HG02840 (cell line): ENCODE results near the gene ZNF423.

Experiments
- ATAC-seq: cut with Tn5 transposase; IDR thresholded peaks from one replicate; pipeline ENCODE4 v1.9.1; 2021; ENCODE audit warnings: mild to moderate bottlenecking, moderate library complexity, moderate number of reproducible peaks; ENCODE audit not compliant: unreplicated experiment, low FRiP score

Gene ZNF423

GRCh38 chr16:49760815-49761214, 95.1 kb downstream of the ZNF423 start:
- no peak for ATAC-seq

GRCh38 chr16:49757559-49758069, 98.3 kb downstream of the ZNF423 start:
- ATAC-seq, result no peak

- ATAC-seq, result no peak
Observed at GRCh38 chr16:49756775-49757558, 98.9 kb downstream of the ZNF423 start.

DNA sequence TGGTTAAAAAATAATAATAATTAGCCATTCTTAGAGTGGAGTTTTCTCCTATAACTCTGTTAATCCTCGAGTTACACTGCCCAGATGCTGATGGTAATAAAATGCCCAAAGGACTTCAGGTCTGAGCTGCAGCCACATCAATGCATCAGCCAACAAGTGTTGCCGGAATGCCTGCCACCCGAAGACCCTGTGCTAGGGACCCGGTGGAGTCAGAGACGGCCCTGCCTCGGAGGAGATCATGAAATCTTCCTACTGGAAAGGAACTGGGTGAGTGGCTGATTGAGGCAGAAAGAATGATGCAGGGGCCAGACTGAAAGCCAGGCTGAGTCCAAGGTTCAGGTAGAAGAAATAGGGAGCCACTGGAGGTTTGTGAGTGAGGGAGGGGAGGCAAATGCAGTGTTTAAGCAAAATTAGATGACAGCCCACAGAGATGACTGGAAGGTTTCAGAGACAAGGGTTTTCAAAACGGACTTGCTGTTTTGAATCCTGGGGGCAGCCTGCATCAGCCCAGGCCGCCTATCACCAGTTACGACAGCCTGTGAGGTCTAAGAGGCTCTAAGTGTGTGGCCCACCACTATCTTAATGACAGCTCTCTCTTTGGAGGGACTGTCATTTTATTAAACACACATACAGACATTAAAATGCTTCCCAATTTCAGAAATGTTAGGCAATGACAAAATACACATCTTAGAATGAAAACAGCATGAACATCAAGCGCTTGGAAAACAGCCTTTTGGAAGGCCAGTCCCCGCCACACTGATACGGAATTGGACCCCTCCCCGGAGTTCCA, 100.0 kb downstream of the ZNF423 start:
- ATAC-seq, result no peak

DNA sequence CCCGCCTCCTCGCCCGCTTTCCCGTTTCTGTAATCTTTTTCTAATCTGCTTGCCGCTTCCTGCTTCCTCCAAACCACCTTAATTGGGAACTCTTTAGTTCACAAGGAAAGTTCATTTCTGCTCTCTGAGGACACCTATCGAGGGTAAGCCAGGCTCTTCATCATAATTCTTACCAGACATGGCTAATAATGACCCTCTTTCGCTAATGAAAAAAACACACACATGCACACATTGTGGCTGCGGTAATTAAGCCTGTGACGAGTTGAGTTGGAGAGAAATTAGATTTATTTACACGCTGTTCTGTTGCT, 100.6 kb downstream of the ZNF423 start:
- ATAC-seq, result no peak

GRCh38 chr16:49754495-49755312, 101.2 kb downstream of the ZNF423 start:
- no peak for ATAC-seq

GRCh38 chr16:49750341-49751000, 105.4 kb downstream of the ZNF423 start:
- no peak for ATAC-seq

DNA sequence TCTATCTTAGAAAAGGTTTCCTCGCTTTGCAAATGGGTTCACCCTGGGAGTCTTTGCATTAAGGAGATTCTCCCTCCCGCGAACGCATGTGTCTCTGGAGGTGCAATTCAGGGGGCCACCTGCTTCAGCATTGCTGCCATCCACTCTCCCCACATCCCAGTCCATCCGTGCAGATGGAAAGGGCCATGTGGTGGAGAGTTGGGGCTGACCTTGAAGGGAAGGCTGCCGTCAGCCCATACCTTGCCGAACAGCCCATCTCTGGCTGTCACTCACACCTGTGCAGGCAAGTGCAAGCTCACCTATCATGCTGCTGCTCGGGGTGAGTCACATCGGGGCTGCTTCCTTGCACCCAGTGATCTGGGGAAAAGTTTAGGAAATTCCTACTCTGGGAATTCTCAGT, 106.1 kb downstream of the ZNF423 start:
- ATAC-seq, result no peak

DNA sequence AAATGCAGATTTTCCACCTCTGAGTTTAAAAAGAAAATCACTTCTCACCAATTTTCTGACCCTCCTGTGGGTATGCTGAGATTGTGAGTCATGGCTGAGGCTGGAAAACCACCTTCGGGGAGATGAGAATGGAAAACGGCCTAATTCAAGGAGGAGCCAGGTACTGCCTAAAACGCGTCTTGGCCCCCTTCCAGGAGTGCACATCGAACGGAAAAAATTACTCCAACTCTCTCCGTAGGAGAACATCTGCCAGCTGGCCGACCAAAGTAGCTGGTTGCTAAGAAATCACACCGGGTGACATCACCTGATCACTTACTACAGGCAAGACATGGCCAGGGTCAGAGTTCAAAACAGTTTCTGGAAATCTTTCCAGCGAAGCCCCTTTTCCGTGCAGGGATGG, 107.6 kb downstream of the ZNF423 start:
- no peak for ATAC-seq

- no peak for ATAC-seq
Observed at GRCh38 chr16:49747654-49748053, 108.3 kb downstream of the ZNF423 start.

- ATAC-seq, result no peak
Observed at GRCh38 chr16:49746545-49746944, 109.4 kb downstream of the ZNF423 start.

- ATAC-seq, result no peak
Observed at GRCh38 chr16:49745311-49745747, 110.6 kb downstream of the ZNF423 start.

DNA sequence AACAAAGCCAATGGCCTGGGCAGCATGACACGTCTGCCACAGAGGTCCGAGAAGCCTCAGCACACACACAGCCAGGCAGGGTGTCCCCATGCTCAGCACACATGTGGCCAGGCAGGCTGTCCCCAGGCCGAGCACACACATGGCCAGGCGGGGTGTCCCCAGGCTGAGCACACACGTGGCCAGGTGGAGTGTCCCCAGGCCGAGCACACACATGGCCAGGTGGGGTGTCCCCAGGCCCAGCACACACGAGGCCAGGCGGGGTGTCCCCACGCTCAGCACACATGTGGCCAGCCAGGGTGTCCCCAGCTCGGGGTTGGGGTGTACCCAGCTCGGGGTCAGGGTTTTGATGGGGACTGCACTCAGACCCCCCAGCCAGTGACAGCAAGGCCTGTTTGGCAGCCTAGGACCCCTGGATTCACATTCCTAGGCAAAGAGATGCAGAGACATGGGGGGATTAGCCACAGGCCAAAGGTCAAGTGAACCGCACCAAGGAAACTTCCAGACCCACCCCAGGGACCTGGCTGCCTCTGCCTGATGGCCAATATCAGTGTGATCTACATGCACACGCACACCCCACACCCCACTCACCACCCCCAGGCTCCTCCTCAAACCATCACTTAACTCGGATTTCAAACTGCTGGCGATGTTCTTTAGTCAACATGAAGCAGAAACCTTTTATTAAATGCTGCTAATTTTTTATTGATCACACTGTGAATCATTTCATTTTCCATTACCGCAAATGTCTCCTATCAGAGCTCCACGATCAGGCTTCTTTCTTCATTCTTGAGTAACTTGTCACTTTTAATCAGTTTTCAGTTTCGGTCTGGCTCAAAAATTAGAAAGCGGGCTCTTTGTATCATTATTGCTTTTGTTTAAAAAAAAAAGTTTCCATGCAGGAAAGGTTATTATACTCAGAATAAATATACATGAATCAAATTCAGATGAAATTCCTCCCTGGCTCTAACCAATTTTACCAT, 111.4 kb downstream of the ZNF423 start:
- no peak for ATAC-seq

DNA sequence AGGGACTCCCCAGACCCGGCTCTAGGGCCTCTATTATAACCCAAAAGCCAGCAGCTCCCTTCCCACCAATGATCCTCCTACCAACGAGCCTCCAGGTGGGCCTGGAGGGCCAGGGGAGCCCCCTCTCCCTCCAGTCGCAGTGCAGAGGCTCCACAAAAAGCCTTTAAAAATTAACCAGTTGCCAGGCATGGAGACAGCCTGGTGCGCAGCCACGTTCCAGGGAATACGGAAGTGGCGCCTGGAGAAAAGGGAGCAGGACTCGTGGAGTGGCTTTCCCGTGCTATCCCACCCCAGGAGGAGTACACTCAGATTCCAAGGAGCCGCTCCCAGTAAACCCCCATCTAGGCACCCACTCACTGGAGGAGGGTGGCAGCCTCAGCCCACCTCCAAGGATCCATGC, 112.3 kb downstream of the ZNF423 start:
- ATAC-seq, result no peak

DNA sequence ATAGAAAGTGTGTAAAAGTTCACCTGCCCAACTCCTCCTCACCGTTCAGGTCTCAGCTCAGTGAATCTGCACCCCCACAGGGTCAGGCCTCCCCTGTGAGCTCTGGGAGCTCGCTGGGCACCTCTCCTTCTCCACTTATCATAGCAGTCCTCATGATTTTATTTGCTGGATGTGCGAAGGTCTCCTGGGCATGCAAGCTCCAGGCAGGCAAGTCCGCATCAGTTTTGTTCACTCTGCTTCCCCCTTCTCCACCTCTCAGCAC, 112.8 kb downstream of the ZNF423 start:
- no peak for ATAC-seq

DNA sequence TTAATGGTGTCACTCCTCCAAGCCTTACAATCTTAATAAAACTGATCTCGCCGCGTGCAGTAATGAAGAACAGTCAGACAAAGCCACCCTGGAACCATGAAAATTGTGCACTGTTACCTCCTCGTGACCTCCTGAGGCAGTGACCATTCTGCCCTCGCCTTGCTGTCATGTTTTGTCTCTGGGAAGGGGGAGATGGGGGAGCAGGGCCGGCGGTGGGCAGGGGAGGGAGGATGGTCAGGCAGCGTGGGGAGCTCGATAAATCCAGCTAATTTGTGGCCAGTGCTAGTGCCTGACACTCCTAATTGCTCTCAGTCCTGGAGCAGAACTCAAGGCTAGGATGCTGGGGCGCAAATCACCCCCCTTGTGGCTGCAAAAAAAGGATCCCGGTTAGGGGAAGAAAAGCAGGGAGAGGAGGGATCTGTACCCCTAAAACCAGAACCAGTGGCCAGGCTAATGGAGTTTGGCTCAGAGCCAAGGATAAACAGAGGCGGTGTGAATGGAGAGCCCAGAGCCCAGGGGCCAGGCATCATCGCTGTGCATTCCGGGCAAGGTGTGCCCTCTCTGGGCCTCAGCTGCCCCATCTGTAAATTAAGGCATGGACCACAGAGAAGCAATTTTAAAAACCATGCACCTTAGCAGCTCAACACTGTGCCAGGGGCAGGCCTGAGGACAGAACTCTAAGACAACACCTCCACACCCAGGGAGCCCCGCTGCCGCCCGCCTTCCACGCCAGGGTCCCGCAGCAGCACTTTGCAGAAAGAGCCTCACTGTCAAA, 113.3 kb downstream of the ZNF423 start:
- no peak for ATAC-seq

DNA sequence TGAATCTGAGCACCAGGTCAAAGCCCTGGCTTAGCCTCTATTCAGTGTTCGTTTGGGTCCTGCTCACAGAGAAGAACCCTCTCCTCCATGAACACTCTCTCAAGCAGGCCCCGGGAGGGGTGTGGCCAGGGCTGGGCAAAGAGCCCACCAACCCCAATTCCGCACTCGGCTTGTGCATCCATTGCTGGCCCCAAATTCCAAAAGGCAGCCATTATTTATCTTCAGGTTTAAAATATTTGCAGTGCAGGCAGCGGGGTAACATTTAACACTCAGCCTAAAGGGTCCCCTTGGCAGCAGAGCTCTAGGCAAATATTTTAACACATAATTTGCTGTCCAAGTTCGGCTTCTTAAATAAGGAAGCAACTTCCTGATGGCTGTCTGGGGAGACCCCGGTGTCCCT, 115.7 kb downstream of the ZNF423 start:
- no peak for ATAC-seq

- ATAC-seq, result no peak
Observed at GRCh38 chr16:49739381-49739780, 116.5 kb downstream of the ZNF423 start.

DNA sequence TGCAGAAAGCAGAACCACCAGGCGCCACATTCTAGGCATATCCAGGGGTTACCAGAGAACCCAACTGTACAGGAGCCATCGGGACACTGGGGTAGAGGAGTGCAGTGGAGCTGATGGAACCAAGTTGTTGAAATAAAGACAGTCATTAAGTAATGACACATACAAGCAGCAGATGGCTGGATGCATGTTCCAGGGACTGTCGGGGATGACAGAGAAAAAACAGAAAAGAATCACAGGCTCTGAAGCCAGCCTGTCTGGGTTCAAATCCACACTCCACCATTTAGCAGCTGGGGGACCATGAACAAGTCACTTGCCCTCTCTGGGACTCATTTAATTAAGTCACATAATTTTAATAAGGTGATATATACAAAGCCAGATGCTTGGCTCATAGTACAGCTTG, 117.1 kb downstream of the ZNF423 start:
- no peak for ATAC-seq
